ENCODE data around the gene CAMK2A.

- TF ChIP-seq CTCF (IDR thresholded peaks at IDR 0.05) = no peak
- no peak for TF ChIP-seq MAX (IDR thresholded peaks at IDR 0.05)
- TF ChIP-seq RFX5 (IDR thresholded peaks at IDR 0.05) = no peak
Observed at GRCh38 chr5:150190503-150190979, 99.0 kb downstream of the CAMK2A start.

Measured in A549 (cell line).